LNCAP (cell line): ENCODE results near the gene PMEPA1.

Experiments used
- TF ChIP-seq, protein P1 (sequence below): fragments of 450-650 bp; IDR thresholded peaks from 2 replicates; pipeline ENCODE4 v1.5.1; 2017; ENCODE audit warnings: mild to moderate bottlenecking

PMEPA1 gene

DNA sequence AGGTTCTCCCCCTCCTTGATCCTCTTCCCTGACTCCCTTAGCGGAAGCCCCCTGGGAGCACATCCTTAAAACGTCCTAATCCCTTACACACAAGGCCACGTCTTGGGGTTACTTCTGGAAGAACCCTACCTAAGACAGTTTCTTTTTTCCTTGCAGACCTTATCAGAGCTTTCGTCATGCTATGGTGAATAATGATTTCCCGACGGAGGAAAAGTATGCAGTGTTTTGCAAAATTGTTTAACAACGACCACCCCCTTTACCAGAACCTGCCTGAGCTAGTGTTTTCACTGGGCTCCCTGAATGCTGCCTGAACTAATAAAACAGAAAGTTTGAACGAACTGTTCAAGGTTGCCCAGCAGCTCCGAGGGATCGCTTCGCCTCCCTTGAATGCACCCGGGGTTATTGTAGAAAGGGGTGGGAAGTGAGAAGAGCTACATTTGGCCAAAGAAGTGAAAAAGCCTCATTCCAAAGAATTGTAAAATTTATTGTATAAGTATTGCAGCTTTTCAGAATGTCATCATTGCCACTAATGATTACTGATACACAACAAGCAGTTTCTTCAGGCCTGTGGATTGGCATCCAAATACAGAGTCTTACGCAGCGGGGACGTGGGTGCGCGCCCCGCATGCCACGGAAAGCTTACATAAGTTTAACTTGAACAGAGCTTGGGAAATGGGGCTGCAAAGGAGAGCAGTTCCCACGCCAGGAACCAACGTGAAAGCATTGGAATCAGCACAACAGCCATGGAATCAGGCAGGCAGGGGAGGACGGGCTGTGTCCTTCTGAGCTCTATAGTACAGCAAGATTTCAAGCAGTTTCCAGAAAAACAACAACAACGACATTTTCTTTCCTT is 61.7 kb downstream of the PMEPA1 start:
- TF ChIP-seq, protein P1, sequence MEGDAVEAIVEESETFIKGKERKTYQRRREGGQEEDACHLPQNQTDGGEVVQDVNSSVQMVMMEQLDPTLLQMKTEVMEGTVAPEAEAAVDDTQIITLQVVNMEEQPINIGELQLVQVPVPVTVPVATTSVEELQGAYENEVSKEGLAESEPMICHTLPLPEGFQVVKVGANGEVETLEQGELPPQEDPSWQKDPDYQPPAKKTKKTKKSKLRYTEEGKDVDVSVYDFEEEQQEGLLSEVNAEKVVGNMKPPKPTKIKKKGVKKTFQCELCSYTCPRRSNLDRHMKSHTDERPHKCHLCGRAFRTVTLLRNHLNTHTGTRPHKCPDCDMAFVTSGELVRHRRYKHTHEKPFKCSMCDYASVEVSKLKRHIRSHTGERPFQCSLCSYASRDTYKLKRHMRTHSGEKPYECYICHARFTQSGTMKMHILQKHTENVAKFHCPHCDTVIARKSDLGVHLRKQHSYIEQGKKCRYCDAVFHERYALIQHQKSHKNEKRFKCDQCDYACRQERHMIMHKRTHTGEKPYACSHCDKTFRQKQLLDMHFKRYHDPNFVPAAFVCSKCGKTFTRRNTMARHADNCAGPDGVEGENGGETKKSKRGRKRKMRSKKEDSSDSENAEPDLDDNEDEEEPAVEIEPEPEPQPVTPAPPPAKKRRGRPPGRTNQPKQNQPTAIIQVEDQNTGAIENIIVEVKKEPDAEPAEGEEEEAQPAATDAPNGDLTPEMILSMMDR: no peak

DNA sequence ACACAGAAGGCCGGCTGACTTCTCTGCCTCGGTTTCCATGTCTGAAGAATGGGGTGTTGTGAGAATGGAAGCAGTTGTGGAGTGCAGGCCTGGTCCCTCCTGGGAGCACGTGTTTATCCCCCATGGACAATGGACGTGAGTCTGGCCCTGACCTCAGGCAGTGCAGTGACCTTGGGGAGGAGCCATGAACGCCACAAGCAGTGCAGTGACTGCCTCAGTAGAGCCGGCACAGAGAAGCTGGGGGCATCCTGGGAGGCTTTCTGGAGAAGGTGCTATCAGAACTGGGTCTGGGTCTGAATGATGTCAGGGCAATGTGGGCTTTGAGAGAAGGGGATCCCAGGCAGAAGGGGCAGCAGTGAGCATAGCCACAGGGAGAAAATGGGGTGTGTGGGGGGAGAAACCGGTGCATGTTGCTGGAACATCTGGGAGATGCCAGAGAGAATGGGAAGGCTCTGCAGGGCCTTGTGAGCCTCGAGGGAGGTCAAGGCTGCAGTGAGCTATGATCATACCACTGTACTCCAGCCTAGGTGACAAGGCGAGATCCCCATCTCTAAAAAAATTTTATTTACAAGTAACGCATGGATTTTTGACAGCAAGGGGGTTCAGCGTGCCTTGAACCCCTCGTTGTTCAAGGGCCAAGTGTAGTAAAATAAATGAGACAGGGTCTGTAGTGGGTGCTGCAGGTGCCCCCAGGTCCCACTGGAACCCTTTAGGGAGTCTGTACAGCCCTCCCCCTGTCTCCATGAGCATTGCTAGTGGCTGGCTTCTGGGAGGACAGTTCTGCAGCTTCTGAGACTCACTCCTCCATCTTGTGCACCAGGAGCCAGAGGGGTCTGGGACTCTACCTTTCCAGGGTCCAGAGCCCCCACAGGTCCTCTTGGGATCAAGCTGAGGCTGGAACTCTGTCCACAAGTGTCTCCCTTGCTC is 62.5 kb downstream of the PMEPA1 start:
- TF ChIP-seq, protein P1: no peak

DNA sequence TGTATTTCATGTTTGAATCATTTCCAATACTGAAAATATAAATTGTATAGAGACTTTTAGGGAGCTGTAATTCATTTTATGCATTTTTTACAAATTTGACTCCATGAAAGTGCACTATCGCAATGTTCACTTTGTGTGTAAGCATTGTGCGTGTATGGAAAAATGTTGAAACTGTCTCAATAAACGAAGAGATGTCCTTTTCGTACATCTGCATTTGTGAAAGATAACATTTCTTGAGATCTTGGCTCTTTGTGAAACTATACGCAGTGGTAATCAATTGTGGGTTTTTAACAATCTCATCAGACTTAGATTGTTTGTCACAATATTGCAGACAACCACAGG is 70.9 kb downstream of the PMEPA1 start:
- TF ChIP-seq, protein P1: no peak

DNA sequence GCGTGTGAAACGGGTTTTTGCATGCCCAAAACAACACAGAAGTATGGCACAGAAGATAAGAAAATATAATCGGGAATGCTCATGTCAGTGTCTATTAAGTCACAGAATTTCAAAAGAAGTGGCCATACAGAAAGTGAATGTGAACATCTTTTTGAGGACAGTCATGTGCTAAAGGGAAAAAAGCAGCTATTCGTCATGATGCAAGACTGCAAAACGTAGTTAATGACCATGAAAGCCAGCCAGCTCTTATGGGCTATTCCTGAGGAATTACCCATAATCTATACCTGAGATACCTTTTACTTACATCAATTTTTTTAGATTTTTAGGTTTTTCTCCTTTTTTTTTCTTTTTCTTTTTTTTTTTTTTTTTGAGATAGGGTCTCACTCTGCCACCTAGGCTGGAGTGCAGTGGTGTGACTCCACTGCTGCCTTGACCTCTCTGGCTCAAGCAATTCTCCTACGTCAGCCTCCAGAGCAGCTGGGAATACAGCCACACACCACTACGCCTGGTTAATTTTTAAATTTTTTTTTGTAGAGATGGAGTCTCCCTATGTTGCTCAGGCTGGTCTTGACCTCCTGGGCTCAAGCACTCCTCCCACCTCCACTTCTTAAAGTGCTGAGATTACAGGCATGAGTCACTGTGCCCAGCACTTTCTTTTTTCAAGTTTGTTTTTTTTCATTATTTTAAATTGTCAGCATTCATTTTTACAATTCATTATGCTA is 71.5 kb downstream of the PMEPA1 start:
- TF ChIP-seq, protein P1: no peak

DNA sequence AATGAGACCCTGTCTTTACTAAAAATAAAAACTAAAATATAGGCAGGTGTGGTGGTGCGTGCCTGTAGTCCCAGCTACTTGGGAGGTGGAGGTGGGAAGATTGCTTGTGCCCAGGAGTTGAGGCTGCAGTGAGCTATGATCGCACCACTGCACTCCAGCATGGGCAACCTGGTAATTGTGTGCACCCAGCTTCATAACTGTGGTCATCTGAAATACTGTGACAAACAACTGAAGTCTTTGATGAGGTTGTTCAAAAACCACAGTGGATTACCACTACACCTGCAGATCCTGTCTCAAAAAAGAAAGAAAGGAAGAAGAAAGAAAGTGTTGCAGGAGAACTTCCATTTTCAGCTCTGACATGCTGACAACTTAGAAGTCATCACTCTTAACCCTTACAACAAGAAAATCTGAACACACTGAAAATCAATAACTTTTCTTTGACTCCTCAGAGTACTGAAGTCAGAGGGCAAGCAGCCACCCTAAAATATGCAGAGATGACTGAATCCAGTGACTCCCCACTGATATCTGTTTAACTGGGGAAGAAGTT is 75.8 kb downstream of the PMEPA1 start:
- TF ChIP-seq, protein P1: no peak

DNA sequence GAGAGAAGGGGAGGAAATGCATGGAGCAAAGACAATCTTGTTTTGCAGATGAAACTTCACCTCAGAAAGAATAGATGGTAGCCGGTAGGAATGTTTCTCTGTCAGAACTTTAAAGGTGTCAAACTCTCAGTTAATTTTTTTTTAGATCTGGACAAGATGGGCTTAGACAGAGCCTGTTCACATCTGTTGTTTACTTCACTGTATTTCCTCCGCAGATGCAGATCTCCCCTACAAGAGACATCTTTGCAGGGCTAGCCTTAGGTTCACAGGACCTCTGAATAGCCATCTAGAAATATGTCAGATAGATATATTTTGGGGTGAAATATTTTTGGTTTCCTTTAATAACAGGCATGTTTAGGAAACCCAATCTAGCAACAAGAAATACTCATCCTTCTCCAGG is 77.5 kb downstream of the PMEPA1 start:
- TF ChIP-seq, protein P1: no peak

DNA sequence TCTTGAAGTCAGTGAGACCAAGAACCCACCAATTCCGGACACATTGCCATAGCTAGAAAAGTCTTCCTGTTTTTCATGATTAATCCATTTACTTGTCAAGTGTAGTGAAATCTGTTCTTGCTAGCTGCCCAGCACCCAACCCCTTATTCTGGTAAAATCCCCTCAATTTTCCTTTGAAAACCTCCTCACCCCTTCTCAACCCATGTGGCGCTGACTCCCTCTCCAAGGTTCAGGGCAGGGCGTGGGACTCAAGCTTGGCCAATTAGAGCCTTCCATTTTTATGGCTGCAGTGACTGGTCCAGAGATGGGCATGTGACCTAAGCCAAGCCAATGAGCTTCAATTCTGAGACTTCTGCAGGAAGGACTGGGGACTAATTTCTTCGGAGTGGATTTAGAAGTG is 79.8 kb downstream of the PMEPA1 start:
- TF ChIP-seq, protein P1: no peak
